HG02588 (cell line): ENCODE data around the gene ADAT2.

ENCODE experiments used
- ATAC-seq: cut with Tn5 transposase; IDR thresholded peaks from one replicate; pipeline ENCODE4 v1.9.1; 2021; ENCODE audit warnings: mild to moderate bottlenecking, moderate library complexity; ENCODE audit not compliant: unreplicated experiment

ADAT2 gene

GRCh38 chr6:143441680-143442545, 8.6 kb downstream of the ADAT2 start:
- ATAC-seq, result no peak

- no peak for ATAC-seq
Measured at GRCh38 chr6:143441010-143441409, 9.5 kb downstream of the ADAT2 start.

- no peak for ATAC-seq
Measured at GRCh38 chr6:143432588-143432987, 17.9 kb downstream of the ADAT2 start.

- ATAC-seq, result no peak
Measured at GRCh38 chr6:143431226-143431625, 19.3 kb downstream of the ADAT2 start.

- no peak for ATAC-seq
Measured at GRCh38 chr6:143429970-143430369, 20.5 kb downstream of the ADAT2 start.

GRCh38 chr6:143427109-143427817, 23.2 kb downstream of the ADAT2 start:
- ATAC-seq, result peak; percentile 100

GRCh38 chr6:143426026-143426425, 24.5 kb downstream of the ADAT2 start:
- ATAC-seq, result no peak

GRCh38 chr6:143419526-143419925, 31.0 kb downstream of the ADAT2 start:
- ATAC-seq, result no peak

- no peak for ATAC-seq
Measured at GRCh38 chr6:143414769-143415168, 35.7 kb downstream of the ADAT2 start.

- ATAC-seq, result no peak
Measured at GRCh38 chr6:143410859-143411270, 39.6 kb downstream of the ADAT2 start.

GRCh38 chr6:143408787-143409162, 41.7 kb downstream of the ADAT2 start:
- no peak for ATAC-seq

GRCh38 chr6:143408151-143408786, 42.2 kb downstream of the ADAT2 start:
- no peak for ATAC-seq

GRCh38 chr6:143406673-143407072, 43.8 kb downstream of the ADAT2 start:
- ATAC-seq, result no peak

- no peak for ATAC-seq
Measured at GRCh38 chr6:143405373-143406154, 44.9 kb downstream of the ADAT2 start.

- ATAC-seq, result no peak
Measured at GRCh38 chr6:143402721-143403336, 47.7 kb downstream of the ADAT2 start.

- ATAC-seq, result no peak
Measured at GRCh38 chr6:143401636-143402370, 48.7 kb downstream of the ADAT2 start.

- ATAC-seq, result no peak
Measured at GRCh38 chr6:143401068-143401446, 49.4 kb downstream of the ADAT2 start.

- no peak for ATAC-seq
Measured at GRCh38 chr6:143400258-143401067, 50.0 kb downstream of the ADAT2 start.

GRCh38 chr6:143399775-143400174, 50.7 kb downstream of the ADAT2 start:
- ATAC-seq, result no peak
